Coronary artery (tissue), 2 donors: Measurements from ENCODE around the gene NEB.
A peak's percentile ranks its signal among the peaks of the same experiment; 100 is the strongest.

Source experiments
- DNase-seq: peaks from one replicate; pipeline ENCODE4 v3.0.0-alpha.2; 2017; ENCODE audit warnings: low spot score
- H3K27ac ChIP-seq, 2 donors: fragments of 200-600 bp; sonication (generic); one replicate each; pipeline ENCODE4 v1.5.1; 2016 to 2019
- H3K4me3 ChIP-seq: fragments of 200-600 bp; sonication (generic); 2 replicates; pipeline ENCODE4 v1.5.1; 2016; ENCODE audit warnings: mild to moderate bottlenecking, moderate library complexity
- TF ChIP-seq, protein P1 (sequence below): fragments of 200-600 bp; sonication (generic); IDR thresholded peaks from one replicate; pipeline ENCODE4 v1.5.1; 2019; ENCODE audit warnings: antibody characterized with exemption

NEB gene

GRCh38 chr2:151439127-151439526, 295.1 kb downstream of the NEB start:
- H3K27ac ChIP-seq = no peak overlapping the region

DNA sequence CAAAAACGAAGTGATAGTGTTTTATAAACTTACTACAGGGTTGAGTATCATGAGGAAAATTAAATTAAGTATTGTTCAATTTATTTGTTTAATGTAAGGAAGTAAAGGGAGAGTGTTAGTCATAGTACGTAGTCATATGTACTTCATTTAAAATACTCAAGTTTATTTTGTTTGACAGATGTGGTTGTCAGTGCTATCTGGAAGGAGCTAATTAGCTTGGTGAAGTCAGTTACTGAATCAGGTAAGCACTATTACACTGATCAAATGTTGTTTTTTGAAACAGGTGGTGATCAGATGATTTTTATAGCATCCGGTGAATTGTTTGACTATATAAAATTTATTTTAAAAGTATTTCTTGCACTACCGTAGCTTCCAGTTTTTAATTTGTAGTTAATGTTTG, 295.8 kb downstream of the NEB start:
- Histone ChIP-seq H3K27ac (no peak overlapping the region), H3K4me3 (no peak overlapping the region)
- TF ChIP-seq, protein P1, sequence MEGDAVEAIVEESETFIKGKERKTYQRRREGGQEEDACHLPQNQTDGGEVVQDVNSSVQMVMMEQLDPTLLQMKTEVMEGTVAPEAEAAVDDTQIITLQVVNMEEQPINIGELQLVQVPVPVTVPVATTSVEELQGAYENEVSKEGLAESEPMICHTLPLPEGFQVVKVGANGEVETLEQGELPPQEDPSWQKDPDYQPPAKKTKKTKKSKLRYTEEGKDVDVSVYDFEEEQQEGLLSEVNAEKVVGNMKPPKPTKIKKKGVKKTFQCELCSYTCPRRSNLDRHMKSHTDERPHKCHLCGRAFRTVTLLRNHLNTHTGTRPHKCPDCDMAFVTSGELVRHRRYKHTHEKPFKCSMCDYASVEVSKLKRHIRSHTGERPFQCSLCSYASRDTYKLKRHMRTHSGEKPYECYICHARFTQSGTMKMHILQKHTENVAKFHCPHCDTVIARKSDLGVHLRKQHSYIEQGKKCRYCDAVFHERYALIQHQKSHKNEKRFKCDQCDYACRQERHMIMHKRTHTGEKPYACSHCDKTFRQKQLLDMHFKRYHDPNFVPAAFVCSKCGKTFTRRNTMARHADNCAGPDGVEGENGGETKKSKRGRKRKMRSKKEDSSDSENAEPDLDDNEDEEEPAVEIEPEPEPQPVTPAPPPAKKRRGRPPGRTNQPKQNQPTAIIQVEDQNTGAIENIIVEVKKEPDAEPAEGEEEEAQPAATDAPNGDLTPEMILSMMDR = no peak
- DNase-seq = no peak

More at GRCh38 chr2:151439127-151439526, 295.1 kb downstream of the NEB start:
- no peak for DNase-seq
- TF ChIP-seq, protein P1 = no peak
- H3K4me3 ChIP-seq = no peak overlapping the region

DNA sequence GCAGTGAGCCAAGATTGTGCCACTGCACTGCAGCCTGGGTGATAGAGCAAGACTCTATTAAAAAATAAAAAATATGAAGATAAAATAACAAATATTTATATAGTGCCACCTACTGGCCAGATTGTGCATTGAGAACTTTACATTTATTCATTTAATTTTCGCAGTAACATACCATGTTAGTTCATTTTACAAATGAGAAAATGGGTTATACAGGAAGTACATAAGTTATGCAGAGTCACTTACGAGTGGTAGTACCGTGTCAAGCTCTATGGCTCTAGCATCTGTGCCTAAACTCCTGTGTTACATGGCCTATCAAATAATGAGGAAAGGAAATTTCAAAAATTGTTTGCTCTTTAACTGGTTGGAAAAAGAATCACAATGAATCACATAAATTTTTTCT, 296.6 kb downstream of the NEB start:
- TF ChIP-seq, protein P1 = peak; percentile 53
- no peak overlapping the region for H3K27ac ChIP-seq
- no peak for DNase-seq
- no peak overlapping the region for H3K4me3 ChIP-seq
